D341Med (cell line): ENCODE data around the gene GNA12.
"Not testable (repeated sequence)": the region's sequence is repeated elsewhere in the genome, so short reads cannot be mapped to it uniquely, and the experiment has no call there.

Source experiments
- DNase-seq: peaks from one replicate; pipeline ENCODE4 v3.0.0; 2012; ENCODE audit warnings: low spot score

Gene GNA12

GRCh38 chr7:2691011-2691707 is 152.9 kb downstream of the GNA12 start:
- DNase-seq = no peak

- no peak for DNase-seq
Observed at GRCh38 chr7:2689951-2690705, 154.0 kb downstream of the GNA12 start.

- DNase-seq = no peak
Observed at GRCh38 chr7:2689343-2689847, 154.7 kb downstream of the GNA12 start.

GRCh38 chr7:2688409-2689342 is 155.4 kb downstream of the GNA12 start:
- DNase-seq = no peak

GRCh38 chr7:2687881-2688318 is 156.2 kb downstream of the GNA12 start, which contains the start of gene AMZ1:
Gene AMZ1, plus strand, starts transcription at chr7:2688202. Its CDS starts 12,250 bp downstream, at chr7:2700452.
- DNase-seq = no peak

GRCh38 chr7:2687338-2687869 is 156.7 kb downstream of the GNA12 start:
- DNase-seq = no peak

- no peak for DNase-seq
Observed at GRCh38 chr7:2686101-2686500, 158.0 kb downstream of the GNA12 start.

GRCh38 chr7:2684501-2684900 is 159.6 kb downstream of the GNA12 start:
- no peak for DNase-seq

- DNase-seq = no peak
Observed at GRCh38 chr7:2681929-2682799, 161.9 kb downstream of the GNA12 start.

- DNase-seq = peak; percentile 86
Observed at GRCh38 chr7:2680792-2681490, 163.2 kb downstream of the GNA12 start.

GRCh38 chr7:2680256-2680655 is 163.9 kb downstream of the GNA12 start:
- DNase-seq = no peak

GRCh38 chr7:2679135-2680127 is 164.7 kb downstream of the GNA12 start:
- not testable (repeated sequence) for DNase-seq

- not testable (repeated sequence) for DNase-seq
Observed at GRCh38 chr7:2678454-2678853, 165.7 kb downstream of the GNA12 start.
